G401 (cell line): ENCODE measurements around the gene CLASRP. TPM values are rescaled to one million over a fixed set of nuclear protein-coding genes. Genes with fewer than 3 reads are reported as not detected.
A peak's percentile ranks its signal among the peaks of the same experiment; 100 is the strongest.

ENCODE experiments used
- DNase-seq: peaks from one replicate; pipeline ENCODE4 v3.0.0-alpha.2; 2015; ENCODE audit warnings: low spot score
- in situ Hi-C: cut with HindIII; loops from 2 replicates; pipeline ENCODE4 v1.10.0; 2016; ENCODE audit warnings: low sequenced_read_pairs, mixed read lengths
- total RNA-seq: library from RNA; depleted of rRNA; stranded (reverse); fragments of >200 nt; shearing (Covaris generic); gene quantifications from 2 replicates; pipeline ENCODE4 v1.2.3, GENCODE V29; 2014

CLASRP gene
- total RNA-seq, 1 experiment from 2014 or later, result 23.8 TPM

DNA sequence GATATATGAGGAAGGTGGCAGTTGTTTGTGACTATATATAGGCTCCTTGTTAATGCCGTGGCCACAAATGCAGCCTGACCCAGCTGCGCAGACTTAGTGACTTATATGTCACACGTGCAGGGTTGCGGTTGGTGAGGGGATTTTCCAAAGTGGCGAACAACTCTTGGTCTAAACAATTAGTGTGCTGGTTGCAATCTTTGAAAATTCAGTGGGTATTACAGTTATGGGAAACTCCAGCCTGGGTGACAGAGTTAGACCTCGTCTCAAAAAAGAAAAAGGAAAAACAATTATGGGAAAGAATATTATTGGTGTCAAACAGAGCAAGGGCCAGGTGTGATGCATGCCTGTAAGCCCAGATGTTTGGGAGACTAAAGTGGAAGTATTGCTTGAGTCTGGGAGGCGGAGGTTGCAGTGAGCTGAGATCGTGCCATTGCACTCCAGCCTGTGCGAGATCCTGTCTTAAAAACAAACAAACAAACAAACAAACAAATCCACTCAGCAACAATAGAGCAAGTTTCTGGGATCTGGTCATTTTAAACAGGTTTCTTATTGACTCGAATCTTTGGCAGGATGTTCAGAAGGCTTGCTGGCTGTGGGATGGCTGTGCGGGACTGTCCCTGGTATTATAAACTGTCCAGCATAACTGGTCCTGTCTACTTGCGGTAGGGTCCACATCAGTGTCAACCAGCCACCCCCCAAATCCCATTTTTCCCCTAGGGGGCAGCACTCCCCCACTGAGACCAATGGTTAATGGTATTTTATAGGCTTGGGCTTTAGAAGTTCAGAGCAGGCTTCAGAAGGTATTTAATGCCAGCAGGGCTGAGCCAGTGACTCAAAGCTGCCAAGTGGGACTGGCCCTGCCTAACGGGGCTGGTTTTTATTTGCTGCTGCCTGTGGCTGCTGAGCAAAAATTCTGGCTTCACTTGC, 22.2 kb upstream of the CLASRP start:
- peak; percentile 63 for DNase-seq
- in situ Hi-C loops, result no loop called here

DNA sequence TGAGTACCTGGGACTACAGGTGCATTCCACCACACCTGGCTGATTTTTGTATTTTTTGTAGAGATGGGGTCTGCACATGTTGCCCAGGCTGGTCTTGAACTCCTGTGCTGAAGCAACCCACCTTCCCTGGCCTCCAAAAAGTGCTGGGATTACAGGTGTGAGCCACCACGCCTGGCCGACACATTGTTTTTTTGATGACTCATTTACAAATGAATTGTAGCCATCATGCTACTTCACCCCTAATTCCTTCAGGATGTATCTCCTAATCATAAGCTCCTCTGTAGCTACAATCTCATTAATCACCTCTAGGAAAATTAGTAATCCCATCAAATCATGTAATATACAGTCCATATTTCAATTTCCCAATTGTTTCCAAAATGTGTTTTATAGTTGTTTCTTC, 19.7 kb upstream of the CLASRP start:
- in situ Hi-C loops, result no loop called here
- DNase-seq, result no peak

DNA sequence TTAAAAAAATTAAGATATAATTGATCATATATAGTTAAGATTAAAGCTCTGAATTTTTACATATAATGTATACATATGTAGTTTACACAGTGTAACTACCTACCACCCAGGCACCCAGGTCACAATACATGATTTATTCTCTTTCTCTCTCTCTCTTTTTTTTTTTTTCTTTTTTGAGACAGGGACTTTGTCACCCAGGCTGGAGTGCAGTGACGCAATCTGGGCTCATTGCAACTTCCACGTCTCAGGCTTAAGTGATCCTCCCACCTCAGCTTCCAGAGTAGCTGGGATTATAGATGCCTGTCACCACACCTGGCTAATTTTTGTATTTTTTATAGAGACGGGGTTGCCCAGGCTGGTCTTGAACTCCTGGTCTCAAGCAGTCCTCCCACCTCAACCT, 18.8 kb upstream of the CLASRP start:
- no peak for DNase-seq
- in situ Hi-C loops, result no loop called here

DNA sequence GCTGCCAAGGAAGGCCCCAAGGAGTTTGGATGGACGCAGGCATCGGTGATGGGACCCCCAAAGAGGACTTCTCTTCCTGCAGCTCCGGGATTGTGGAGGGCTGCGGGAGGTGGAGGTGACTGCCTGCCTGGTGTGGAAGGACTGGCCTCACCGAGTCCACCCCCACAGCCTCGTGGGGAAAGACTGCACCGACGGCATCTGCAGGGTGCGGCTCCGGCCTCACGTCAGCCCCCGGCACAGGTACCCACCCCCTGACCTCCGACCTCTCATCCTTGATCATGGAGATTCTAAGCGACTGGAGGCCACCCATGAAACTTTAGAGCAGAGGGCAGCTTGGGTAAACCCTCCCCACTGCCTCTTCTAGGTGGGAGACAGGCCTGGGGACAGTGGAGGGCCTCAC, 16.9 kb upstream of the CLASRP start:
- in situ Hi-C loops, result no loop called here
- DNase-seq, result no peak

DNA sequence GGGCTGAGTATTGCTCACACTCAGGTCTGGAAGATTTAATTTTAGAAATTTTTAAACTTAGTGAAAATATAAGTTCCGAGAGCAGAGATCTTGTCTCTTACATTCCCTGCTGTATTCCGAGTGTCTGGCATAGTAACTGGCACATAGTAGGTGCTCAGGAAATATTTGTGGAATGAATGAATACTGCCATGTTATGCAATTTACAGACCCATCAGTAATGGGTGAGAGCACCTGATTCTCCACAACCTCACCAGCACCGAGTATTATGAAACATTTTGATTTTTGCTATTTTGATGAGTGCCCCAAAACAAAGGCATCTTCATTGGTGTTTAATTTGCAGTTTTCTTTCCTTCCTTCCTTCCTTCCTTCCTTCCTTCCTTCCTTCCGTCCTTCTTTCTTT, 15.8 kb upstream of the CLASRP start:
- in situ Hi-C loops, result no loop called here
- no peak for DNase-seq

DNA sequence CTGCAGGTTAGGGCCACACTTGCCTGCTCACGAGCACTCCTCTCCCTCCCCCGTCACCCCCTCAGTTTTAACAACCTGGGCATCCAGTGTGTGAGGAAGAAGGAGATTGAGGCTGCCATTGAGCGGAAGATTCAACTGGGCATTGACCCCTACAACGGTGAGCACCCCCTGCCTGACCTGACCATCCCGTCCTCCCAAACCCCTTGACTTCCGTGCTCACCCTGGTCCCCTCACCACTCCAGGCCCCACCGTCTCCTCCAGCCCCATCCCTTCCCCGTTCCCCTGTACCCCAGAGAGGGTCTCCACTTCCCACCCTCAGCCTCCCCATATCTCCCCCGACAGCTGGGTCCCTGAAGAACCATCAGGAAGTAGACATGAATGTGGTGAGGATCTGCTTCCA, 13.6 kb upstream of the CLASRP start:
- in situ Hi-C loops, result no loop called here
- no peak for DNase-seq

DNA sequence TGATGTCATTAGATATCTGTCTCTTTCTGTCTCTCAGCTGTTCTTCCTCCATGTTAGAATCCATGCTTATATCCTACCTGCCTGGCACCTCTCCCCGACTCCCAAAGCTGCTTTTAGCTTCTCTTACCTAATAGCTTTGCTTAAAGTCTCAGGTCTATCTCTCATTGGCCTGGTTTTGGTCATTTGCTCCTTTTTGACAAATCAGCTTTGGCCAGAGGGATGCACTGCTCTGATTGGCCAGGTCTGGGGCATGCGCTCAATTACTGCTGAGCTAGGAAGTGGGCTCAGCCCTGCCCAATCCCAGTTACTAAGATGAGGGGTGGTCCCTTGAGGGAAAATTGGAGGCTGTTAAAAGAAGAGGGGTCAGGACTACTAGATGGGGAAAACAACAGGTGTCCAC, 11.5 kb upstream of the CLASRP start:
- in situ Hi-C loops, result no loop called here
- no peak for DNase-seq

DNA sequence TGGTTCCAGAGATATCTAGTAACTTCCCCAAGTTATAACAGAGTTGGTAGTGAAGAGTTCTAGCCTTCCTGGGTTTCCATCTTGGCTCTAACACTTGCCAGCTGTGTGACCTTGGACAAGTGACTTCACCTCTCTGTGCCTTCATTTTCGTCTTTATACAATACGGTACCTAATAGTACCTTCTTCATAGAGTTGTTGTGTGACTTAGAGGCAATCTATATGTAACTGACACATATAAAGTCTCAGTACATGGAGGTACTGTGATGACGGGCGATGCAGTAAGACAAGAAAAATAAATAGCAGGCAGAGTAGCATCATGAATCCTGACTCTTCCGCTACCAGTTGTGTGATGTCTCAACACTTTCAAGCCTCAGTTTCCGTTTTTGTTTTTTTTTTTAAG, 8.0 kb upstream of the CLASRP start:
- no peak for DNase-seq
- in situ Hi-C loops, result no loop called here

DNA sequence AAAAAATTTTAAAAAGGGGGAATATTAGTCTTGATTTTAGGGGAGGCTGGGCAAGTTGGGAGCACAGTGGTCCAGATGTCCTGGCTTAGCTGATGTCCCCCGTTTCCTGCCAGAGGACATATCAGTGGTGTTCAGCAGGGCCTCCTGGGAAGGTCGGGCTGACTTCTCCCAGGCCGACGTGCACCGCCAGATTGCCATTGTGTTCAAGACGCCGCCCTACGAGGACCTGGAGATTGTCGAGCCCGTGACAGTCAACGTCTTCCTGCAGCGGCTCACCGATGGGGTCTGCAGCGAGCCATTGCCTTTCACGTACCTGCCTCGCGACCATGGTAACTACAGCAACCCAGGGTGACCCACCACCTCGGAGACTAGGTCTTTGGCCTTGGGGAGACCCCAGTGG, 6.4 kb upstream of the CLASRP start:
- no peak for DNase-seq
- in situ Hi-C loops, result no loop called here

DNA sequence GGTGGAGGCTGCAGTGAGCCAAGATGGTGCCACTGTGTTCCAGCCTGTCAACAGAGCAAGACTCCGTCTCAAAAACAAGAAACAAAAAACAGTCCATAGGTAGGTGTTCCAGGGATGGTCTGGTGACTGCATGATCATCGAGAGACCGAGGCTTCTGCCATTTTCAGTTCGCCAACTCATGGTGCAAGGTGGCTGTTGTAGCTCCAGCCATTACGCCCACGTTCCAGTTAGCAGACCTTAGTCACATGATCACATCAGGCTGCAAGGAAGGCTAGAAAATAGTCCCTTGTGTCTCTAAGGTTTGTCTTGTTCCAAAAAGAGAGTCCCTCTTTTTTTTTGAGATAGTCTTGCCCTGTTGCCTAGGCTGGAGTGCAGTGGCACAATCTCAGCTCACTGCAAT, 3.1 kb upstream of the CLASRP start:
- DNase-seq, result no peak
- in situ Hi-C loops, result no loop called here

DNA sequence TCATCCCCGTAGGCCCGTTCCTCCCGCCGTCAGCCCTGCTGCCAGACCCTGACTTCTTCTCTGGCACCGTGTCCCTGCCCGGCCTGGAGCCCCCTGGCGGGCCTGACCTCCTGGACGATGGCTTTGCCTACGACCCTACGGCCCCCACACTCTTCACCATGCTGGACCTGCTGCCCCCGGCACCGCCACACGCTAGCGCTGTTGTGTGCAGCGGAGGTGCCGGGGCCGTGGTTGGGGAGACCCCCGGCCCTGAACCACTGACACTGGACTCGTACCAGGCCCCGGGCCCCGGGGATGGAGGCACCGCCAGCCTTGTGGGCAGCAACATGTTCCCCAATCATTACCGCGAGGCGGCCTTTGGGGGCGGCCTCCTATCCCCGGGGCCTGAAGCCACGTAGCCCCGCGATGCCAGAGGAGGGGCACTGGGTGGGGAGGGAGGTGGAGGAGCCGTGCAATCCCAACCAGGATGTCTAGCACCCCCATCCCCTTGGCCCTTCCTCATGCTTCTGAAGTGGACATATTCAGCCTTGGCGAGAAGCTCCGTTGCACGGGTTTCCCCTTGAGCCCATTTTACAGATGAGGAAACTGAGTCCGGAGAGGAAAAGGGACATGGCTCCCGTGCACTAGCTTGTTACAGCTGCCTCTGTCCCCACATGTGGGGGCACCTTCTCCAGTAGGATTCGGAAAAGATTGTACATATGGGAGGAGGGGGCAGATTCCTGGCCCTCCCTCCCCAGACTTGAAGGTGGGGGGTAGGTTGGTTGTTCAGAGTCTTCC, 1.3 kb upstream of the CLASRP start:
- in situ Hi-C loops, result no loop called here
- DNase-seq, result no peak

DNA sequence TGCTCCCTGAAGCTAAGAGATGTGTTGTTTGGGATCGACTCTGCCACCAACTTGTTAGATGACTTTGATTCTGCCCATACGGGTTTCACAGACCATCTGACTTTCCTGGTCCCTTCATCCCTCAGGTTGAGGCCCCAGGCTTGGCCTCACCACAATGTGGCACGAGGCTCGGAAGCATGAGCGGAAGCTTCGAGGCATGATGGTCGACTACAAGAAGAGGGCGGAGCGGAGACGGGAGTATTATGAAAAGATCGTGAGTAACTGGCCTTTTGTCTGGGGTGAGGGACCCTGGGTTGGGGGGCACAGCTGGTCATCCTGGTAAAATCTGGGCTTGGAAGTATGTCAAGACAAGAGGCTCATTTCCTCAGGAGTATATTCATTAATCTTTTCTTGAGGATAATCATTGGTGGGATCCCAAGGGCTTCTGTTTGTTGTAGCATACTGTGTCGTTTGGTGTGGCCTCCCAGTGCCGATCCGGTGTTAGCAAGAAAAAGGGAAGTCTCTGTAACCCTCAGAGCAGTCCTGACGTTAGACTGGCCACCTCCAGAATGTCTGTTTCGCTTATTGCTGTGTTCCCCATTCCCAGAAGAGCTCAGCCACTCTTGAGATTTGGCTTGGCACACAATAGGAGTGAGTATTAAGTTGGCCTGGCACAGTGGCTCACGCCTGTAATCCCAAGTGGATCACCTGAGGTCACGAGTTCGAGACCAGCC, 1.4 kb downstream of the CLASRP start:
- in situ Hi-C loops, result no loop called here
- no peak for DNase-seq

DNA sequence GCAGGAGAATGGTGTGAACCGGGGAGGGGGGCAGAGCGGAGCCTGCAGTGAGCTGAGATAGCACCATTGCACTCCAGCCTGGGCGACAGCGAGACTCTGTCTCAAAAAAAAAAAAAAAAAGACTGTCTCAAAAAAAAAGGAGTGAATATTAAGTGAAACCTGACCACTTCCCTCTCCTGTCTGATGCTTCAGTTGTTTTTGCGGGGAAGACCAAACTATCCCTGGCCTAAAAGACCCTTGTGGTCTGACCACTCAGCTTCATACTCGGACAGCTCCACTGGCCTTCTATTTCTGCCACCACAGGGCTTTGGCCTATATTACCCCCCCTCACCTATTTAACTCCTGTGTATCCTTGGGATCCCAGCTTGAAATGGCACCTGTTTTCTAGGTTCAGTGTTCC, 2.3 kb downstream of the CLASRP start:
- DNase-seq, result no peak
- in situ Hi-C loops, result no loop called here

DNA sequence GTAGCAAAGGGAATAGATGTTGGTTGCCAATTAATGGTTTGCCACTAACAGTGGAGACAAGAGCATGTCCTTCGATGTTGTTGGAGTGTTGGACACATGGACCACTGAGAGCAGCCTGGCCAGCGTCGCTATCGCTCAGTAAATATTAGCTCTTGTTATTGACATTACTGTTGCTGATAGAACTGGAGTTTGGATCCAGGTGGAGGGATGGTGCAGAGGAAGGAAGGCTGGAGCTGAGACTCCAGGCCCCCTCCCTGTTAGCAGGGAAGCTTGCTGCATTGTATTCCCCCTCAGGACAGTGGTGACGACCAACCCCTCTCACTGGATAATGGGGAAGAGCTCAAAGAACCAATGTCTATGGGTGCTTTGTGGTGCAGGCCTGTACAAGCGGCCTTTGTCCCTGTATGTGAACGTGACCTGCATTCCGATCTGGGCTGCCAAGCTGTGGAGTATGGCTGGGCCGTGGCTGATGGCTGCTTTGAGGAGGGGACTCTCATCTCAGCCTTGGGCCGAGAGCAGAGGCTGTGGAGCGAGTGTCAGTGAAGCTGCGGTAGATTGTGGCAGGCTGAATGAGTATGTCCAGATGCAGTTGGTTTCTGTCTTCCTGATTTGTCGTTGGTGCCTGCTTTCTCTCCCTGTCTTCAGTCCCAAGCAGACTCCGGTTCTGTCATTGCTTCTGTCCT, 7.0 kb downstream of the CLASRP start:
- DNase-seq, result peak; percentile 15
- in situ Hi-C loops, result no loop called here

DNA sequence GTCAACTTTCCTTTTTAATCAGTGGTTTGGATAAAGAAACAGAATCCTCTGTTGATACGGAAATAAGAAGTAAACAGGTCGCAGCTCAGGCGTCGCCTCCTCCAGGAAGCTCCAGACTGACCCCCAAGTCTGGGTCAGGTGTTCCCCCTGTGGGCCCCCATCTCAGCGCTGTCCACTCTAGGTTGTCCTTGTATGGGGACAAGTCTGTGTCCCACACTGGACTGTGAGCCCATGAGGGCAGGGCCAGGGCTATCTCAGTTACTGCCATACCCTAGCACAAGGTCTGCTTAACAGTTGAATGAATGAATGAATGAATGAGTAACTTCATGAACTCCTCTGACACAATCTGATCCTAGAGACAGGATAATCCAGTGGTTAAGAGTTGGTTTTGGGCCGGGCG, 7.5 kb downstream of the CLASRP start:
- in situ Hi-C loops, result no loop called here
- no peak for DNase-seq

DNA sequence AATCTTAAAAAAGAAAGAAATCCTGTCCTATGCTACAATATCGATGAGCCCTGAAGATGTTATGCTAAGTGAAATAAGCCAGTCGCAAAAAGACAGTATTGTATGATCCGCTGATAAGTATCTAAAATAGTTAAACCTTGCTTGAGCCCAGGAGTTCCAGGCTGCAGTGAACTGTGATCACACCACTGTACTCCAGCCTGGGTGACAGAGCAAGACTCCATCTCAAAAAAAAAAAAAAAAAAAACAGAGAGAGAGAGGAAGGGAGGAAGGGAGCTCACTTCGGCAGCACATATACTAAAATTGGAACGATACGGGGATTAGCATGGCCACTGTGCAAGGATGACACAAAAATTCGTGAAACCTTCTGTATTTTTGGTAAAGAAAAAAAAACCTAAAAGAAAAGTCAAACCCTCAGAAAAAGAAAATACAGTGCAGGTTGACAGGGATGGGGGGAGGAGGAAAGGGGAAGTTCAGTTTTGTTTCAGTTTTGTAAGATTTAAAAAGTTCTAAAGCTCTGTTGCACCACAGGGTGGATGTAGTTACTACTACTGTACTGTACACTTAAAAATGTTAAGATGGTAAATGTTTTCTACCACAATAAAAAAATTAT, 8.4 kb downstream of the CLASRP start:
- in situ Hi-C loops, result no loop called here

DNA sequence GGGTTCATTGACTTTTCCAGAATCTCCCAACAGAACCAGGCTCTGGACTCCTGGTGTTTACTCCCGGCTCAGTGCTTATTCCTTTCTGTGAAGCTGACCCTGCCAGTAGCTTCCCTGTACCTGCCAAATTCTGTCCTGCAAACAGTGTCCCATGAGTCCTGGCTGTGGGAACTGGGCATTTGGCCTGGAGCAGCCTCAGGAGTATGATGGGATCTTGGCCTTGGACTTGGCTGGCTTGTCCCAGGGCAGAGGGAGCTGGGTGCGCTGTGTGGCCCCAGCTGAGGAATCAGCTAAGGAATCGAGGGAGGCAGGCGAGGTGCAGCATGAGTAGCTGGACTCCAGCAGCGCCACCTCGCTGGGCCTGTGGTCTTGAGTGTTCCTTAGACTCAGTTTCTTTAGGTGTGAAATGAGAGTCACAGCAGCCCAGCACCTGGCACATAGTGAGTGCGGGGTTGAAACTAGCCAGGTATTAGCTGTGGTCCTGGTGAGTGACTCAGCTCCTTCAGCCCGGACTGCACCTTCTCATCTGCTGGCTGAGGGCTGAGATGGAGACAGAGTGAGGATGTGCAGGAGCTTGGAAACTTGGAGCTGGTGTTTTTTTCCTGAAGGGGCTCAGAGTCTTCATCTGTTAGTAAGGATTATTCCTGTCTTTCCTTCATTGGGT, 10.4 kb downstream of the CLASRP start:
- DNase-seq, result peak; percentile 26
- in situ Hi-C loops, result no loop called here

More for the DNA sequence above, 8.4 kb downstream of the CLASRP start:
- DNase-seq, result no peak

DNA sequence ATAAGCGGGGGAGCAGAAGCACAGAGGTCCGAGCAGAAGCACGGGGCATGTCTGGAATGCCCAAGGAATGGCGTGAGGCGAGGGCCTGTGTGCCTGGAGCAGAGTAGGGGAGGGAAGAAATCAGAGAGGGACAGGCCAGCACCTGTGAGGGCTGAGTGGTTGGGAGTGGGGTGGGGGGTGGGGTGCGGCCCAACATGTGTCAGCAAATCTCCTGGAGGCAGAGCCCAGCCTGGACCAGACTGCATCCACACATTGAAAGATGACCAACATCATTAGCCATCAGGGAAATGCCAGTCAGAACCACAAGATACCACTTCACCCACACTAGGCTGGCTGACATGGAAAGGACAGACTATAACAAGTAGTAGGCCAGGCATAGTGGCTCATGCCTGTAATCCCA, 11.2 kb downstream of the CLASRP start:
- DNase-seq, result no peak
- in situ Hi-C loops, result no loop called here
